NAMALWA (cell line): ENCODE data around the gene NLRC5.
"Not testable (repeated sequence)": the region's sequence is repeated elsewhere in the genome, so short reads cannot be mapped to it uniquely, and the experiment has no call there.

ENCODE experiments used
- DNase-seq: peaks from one replicate; pipeline ENCODE4 v3.0.0-alpha.2; 2015; ENCODE audit warnings: low spot score

NLRC5 gene

GRCh38 chr16:56960681-56961281 lies 28.6 kb upstream of the NLRC5 start:
- DNase-seq = no peak

- no peak for DNase-seq
Observed at GRCh38 chr16:56961386-56961785, 28.0 kb upstream of the NLRC5 start.

- no peak for DNase-seq
Observed at GRCh38 chr16:56961851-56962281, 27.5 kb upstream of the NLRC5 start, which contains the start of gene CETP. Gene CETP, plus strand, starts transcription at chr16:56961950. Its CDS starts 30 bp downstream, at chr16:56961980.

- peak; percentile 94 for DNase-seq
Observed at GRCh38 chr16:56964243-56965148, 24.9 kb upstream of the NLRC5 start.

- no peak for DNase-seq
Observed at GRCh38 chr16:56965149-56966092, 23.9 kb upstream of the NLRC5 start.

GRCh38 chr16:56966093-56966475 lies 23.3 kb upstream of the NLRC5 start:
- DNase-seq = no peak

GRCh38 chr16:56967733-56968132 lies 21.6 kb upstream of the NLRC5 start:
- no peak for DNase-seq

GRCh38 chr16:56969769-56970168 lies 19.6 kb upstream of the NLRC5 start:
- no peak for DNase-seq

- peak; percentile 90 for DNase-seq
Observed at GRCh38 chr16:56970934-56971767, 18.2 kb upstream of the NLRC5 start.

GRCh38 chr16:56971768-56972043 lies 17.7 kb upstream of the NLRC5 start:
- no peak for DNase-seq

GRCh38 chr16:56972403-56973293 lies 16.7 kb upstream of the NLRC5 start:
- DNase-seq = no peak

- DNase-seq = no peak
Observed at GRCh38 chr16:56973294-56973689, 16.1 kb upstream of the NLRC5 start.

GRCh38 chr16:56973899-56974298 lies 15.5 kb upstream of the NLRC5 start:
- not testable (repeated sequence) for DNase-seq

GRCh38 chr16:56974549-56975300 lies 14.6 kb upstream of the NLRC5 start:
- no peak for DNase-seq

GRCh38 chr16:56975714-56976113 lies 13.6 kb upstream of the NLRC5 start:
- no peak for DNase-seq

GRCh38 chr16:56977216-56977615 lies 12.1 kb upstream of the NLRC5 start:
- DNase-seq = no peak

GRCh38 chr16:56977823-56978430 lies 11.4 kb upstream of the NLRC5 start:
- DNase-seq = no peak

GRCh38 chr16:56980201-56980535 lies 9.2 kb upstream of the NLRC5 start:
- no peak for DNase-seq
